Measurements from ENCODE around the gene IQCH.

DNA sequence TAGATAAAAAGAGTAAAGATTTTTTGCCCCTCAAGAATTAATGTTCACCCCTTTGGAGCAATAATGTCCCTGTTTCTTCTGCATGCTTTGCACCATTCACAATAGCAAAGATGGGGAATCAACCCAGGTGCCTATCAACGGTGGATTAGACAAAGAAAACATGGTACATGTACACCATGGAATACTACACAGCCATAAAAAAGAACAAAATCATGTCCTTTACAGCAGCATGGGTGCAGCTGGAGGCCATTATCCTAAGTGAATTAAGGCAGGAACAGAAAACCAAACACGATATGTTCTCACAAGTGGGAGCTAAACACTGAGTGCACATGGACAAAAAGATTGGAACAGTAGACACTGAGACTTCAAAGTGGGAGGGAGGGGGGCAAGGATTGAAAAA is 35.3 kb upstream of the IQCH start:
- TF ChIP-seq POLR2A (IDR thresholded peaks at IDR 0.05; ENCODE audit: low read length) (no peak), EP300 (IDR thresholded peaks at IDR 0.05) (no peak), CHD2 (IDR thresholded peaks at IDR 0.05; ENCODE audit: low read length, partially characterized antibody) (no peak), BHLHE40 (IDR thresholded peaks at IDR 0.05; ENCODE audit: low read depth, low read length) (no peak), MYC (IDR thresholded peaks at IDR 0.05; ENCODE audit: borderline replicate concordance, low read length) (no peak), ZFP36 (IDR thresholded peaks at IDR 0.05; ENCODE audit: borderline replicate concordance, partially characterized antibody) (no peak), CHD4 (IDR thresholded peaks at IDR 0.05; ENCODE audit: borderline replicate concordance) (no peak), SMC3 (IDR thresholded peaks at IDR 0.05) (no peak), EHMT2 (IDR thresholded peaks at IDR 0.05; ENCODE audit: low read depth) (no peak), SREBF2 (IDR thresholded peaks at IDR 0.05) (no peak), POLR2AphosphoS2 (conservative IDR thresholded peaks at IDR 0.05; ENCODE audit: low read length) (no peak)
- TF ChIP-seq, protein P1, sequence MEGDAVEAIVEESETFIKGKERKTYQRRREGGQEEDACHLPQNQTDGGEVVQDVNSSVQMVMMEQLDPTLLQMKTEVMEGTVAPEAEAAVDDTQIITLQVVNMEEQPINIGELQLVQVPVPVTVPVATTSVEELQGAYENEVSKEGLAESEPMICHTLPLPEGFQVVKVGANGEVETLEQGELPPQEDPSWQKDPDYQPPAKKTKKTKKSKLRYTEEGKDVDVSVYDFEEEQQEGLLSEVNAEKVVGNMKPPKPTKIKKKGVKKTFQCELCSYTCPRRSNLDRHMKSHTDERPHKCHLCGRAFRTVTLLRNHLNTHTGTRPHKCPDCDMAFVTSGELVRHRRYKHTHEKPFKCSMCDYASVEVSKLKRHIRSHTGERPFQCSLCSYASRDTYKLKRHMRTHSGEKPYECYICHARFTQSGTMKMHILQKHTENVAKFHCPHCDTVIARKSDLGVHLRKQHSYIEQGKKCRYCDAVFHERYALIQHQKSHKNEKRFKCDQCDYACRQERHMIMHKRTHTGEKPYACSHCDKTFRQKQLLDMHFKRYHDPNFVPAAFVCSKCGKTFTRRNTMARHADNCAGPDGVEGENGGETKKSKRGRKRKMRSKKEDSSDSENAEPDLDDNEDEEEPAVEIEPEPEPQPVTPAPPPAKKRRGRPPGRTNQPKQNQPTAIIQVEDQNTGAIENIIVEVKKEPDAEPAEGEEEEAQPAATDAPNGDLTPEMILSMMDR (IDR thresholded peaks at IDR 0.05): no peak
- TF ChIP-seq, protein P2, sequence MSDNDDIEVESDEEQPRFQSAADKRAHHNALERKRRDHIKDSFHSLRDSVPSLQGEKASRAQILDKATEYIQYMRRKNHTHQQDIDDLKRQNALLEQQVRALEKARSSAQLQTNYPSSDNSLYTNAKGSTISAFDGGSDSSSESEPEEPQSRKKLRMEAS (IDR thresholded peaks at IDR 0.05): no peak
- TF ChIP-seq, protein P3, sequence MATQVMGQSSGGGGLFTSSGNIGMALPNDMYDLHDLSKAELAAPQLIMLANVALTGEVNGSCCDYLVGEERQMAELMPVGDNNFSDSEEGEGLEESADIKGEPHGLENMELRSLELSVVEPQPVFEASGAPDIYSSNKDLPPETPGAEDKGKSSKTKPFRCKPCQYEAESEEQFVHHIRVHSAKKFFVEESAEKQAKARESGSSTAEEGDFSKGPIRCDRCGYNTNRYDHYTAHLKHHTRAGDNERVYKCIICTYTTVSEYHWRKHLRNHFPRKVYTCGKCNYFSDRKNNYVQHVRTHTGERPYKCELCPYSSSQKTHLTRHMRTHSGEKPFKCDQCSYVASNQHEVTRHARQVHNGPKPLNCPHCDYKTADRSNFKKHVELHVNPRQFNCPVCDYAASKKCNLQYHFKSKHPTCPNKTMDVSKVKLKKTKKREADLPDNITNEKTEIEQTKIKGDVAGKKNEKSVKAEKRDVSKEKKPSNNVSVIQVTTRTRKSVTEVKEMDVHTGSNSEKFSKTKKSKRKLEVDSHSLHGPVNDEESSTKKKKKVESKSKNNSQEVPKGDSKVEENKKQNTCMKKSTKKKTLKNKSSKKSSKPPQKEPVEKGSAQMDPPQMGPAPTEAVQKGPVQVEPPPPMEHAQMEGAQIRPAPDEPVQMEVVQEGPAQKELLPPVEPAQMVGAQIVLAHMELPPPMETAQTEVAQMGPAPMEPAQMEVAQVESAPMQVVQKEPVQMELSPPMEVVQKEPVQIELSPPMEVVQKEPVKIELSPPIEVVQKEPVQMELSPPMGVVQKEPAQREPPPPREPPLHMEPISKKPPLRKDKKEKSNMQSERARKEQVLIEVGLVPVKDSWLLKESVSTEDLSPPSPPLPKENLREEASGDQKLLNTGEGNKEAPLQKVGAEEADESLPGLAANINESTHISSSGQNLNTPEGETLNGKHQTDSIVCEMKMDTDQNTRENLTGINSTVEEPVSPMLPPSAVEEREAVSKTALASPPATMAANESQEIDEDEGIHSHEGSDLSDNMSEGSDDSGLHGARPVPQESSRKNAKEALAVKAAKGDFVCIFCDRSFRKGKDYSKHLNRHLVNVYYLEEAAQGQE (IDR thresholded peaks at IDR 0.05): no peak

Data from A549 (cell line).